H1 (cell line): ENCODE measurements around the gene DEFB129. TPM values are rescaled to one million over a fixed set of nuclear protein-coding genes. Genes with fewer than 3 reads are reported as not detected.

Experiments used
- CTCF ChIA-PET: fragments of 300-600 bp; sonication (Branson Sonifier 250); formaldehyde crosslinking; loops from one replicate; lab custom pipeline; 2021; ENCODE audit not compliant: partially characterized antibody; lab: Charles Lee
- POLR2A ChIA-PET: fragments of 300-600 bp; sonication (Branson Sonifier 250); formaldehyde crosslinking; loops from one replicate; lab custom pipeline; 2021; ENCODE audit warnings: inconsistent platforms; ENCODE audit not compliant: partially characterized antibody; lab: Charles Lee
- DNase-seq, 2 experiments: peaks; one replicate each; pipeline versions ENCODE4 v3.0.0 to v3.0.0-alpha.2; 2010 to 2022; ENCODE audit warnings: low spot score in 2 of 2, low read depth in 1 of 2, mixed read lengths in 1 of 2
- FAIRE-seq: peaks from 2 replicates; lab custom pipeline; 2011; peaks lifted over from hg19 to GRCh38; lab: Jason Lieb, UNC
- H2AFZ ChIP-seq: 2 replicates; pipeline ENCODE4 v1.8.1; 2012; ENCODE audit warnings: low read length, inconsistent platforms
- H2AK5ac ChIP-seq: 2 replicates; pipeline ENCODE4 v1.6.1; 2013; ENCODE audit warnings: low read depth, low read length
- H2BK120ac ChIP-seq: replicated peaks from 2 replicates; pipeline ENCODE3; 2013; ENCODE audit warnings: low read depth, low read length, inconsistent platforms
- H2BK12ac ChIP-seq: 2 replicates; pipeline ENCODE4 v1.6.1; 2013; ENCODE audit warnings: low read depth, low read length
- H2BK15ac ChIP-seq: 2 replicates; pipeline ENCODE4 v1.6.1; 2013; ENCODE audit warnings: low read length
- H2BK20ac ChIP-seq: 2 replicates; pipeline ENCODE4 v1.6.1; 2013; ENCODE audit warnings: low read length
- H2BK5ac ChIP-seq: 2 replicates; pipeline ENCODE4 v1.6.1; 2013; ENCODE audit warnings: low read depth, low read length
- H3K14ac ChIP-seq: 2 replicates; pipeline ENCODE4 v1.6.1; 2013; ENCODE audit warnings: inconsistent platforms; ENCODE audit not compliant: insufficient read length
- H3K18ac ChIP-seq: 2 replicates; pipeline ENCODE4 v1.6.1; 2013; ENCODE audit warnings: low read length; ENCODE audit errors: extremely low read depth
- H3K23ac ChIP-seq: 2 replicates; pipeline ENCODE4 v1.6.1; 2013; ENCODE audit warnings: inconsistent platforms; ENCODE audit not compliant: insufficient read length
- H3K23me2 ChIP-seq: 2 replicates; pipeline ENCODE4 v1.6.1; 2013; ENCODE audit warnings: low read depth, low read length
- H3K27ac ChIP-seq: 2 replicates; pipeline ENCODE4 v1.6.1; 2011; ENCODE audit warnings: low read depth, low read length, inconsistent platforms
- H3K27me3 ChIP-seq, 4 experiments: replicated peaks in 1 of 4; 1 replicate in 1 of 4; 2 replicates in 3 of 4; pipeline versions ENCODE4 v1.6.1 to v1.8.1; 2011 to 2013; ENCODE audit warnings: low read length in 3 of 4, mild to moderate bottlenecking in 3 of 4, inconsistent platforms in 2 of 4, mixed read lengths in 2 of 4, moderate library complexity in 1 of 4; ENCODE audit not compliant: control insufficient read depth in 3 of 4, insufficient read depth in 3 of 4; ENCODE audit errors: extremely low read depth in 1 of 4
- H3K36me3 ChIP-seq, 4 experiments: 2 replicates each; pipeline versions ENCODE4 v1.6.1 to v1.8.1; 2011 to 2013; ENCODE audit warnings: mild to moderate bottlenecking in 4 of 4, low read length in 3 of 4, moderate library complexity in 2 of 4, control low read depth in 1 of 4, inconsistent platforms in 1 of 4; ENCODE audit not compliant: insufficient read depth in 4 of 4, control insufficient read depth in 2 of 4
- H3K4ac ChIP-seq: replicated peaks from 2 replicates; pipeline ENCODE3; 2013; ENCODE audit warnings: low read length, low read depth, mixed read lengths, inconsistent platforms; ENCODE audit not compliant: insufficient read length
- H3K4me1 ChIP-seq, 4 experiments: replicated peaks in 1 of 4; 1 replicate in 1 of 4; 2 replicates in 3 of 4; pipeline versions ENCODE4 v1.6.1 to v1.8.1; 2011 to 2013; ENCODE audit warnings: low read length in 3 of 4, inconsistent platforms in 2 of 4, mixed read lengths in 1 of 4; ENCODE audit not compliant: insufficient read depth in 4 of 4, control insufficient read depth in 3 of 4
- H3K4me2 ChIP-seq, 2 experiments: 2 replicates each; pipeline versions ENCODE4 v1.6.1 to v1.8.1; 2011 to 2013; ENCODE audit warnings: low read depth in 2 of 2, low read length in 2 of 2, control low read depth in 1 of 2, inconsistent platforms in 1 of 2, mild to moderate bottlenecking in 1 of 2; ENCODE audit not compliant: insufficient read depth in 1 of 2
- H3K4me3 ChIP-seq, 4 experiments: fragments of 200-600, 300-600 bp in 1 of 4; sonication (generic), shearing (Covaris generic), sonication (Bioruptor Twin) in 1 of 4; 2 replicates each; pipeline versions ENCODE4 v1.5.1 to v1.8.1; 2011 to 2016; ENCODE audit warnings: low read length in 4 of 4, low read depth in 3 of 4, control low read depth in 2 of 4, inconsistent platforms in 2 of 4, mild to moderate bottlenecking in 2 of 4, mixed read lengths in 1 of 4, moderate library complexity in 1 of 4; ENCODE audit not compliant: insufficient read depth in 2 of 4; ENCODE audit errors: extremely low read depth in 1 of 4
- H3K56ac ChIP-seq: replicated peaks from 2 replicates; pipeline ENCODE3; 2013; ENCODE audit warnings: low read depth, mild to moderate bottlenecking, mixed read lengths, low read length, inconsistent platforms; ENCODE audit not compliant: insufficient read length
- H3K79me1 ChIP-seq: 2 replicates; pipeline ENCODE4 v1.6.1; 2013; ENCODE audit warnings: low read depth, low read length, control low read depth
- H3K79me2 ChIP-seq, 2 experiments: 2 replicates each; pipeline versions ENCODE4 v1.6.1 to v1.8.1; 2012 to 2013; ENCODE audit warnings: low read length in 2 of 2, mild to moderate bottlenecking in 2 of 2, inconsistent platforms in 1 of 2; ENCODE audit not compliant: insufficient read depth in 2 of 2, control insufficient read depth in 1 of 2
- H3K9ac ChIP-seq, 4 experiments: replicated peaks in 1 of 4; 1 replicate in 1 of 4; 2 replicates in 3 of 4; pipeline versions ENCODE4 v1.6.1 to v1.8.1; 2011 to 2013; ENCODE audit warnings: low read depth in 3 of 4, low read length in 3 of 4, control low read depth in 2 of 4, mild to moderate bottlenecking in 2 of 4, moderate library complexity in 2 of 4, inconsistent platforms in 1 of 4; ENCODE audit errors: extremely low read depth in 1 of 4
- H3K9me3 ChIP-seq, 2 experiments: 2 replicates each; pipeline versions ENCODE4 v1.6.1 to v1.8.1; 2012 to 2013; ENCODE audit warnings: mild to moderate bottlenecking in 2 of 2, moderate library complexity in 2 of 2, control low read depth in 1 of 2, inconsistent platforms in 1 of 2, low read depth in 1 of 2, low read length in 1 of 2, mixed read lengths in 1 of 2; ENCODE audit not compliant: insufficient read depth in 2 of 2
- H4K20me1 ChIP-seq, 2 experiments: replicated peaks in 1 of 2; 2 replicates each; pipeline versions ENCODE3 to v1.8.1; 2011 to 2013; ENCODE audit warnings: inconsistent platforms in 2 of 2, low read length in 2 of 2, mild to moderate bottlenecking in 1 of 2; ENCODE audit not compliant: insufficient read depth in 2 of 2, control insufficient read depth in 1 of 2
- H4K5ac ChIP-seq: 2 replicates; pipeline ENCODE4 v1.6.1; 2013; ENCODE audit warnings: low read length, low read depth, mixed read lengths, inconsistent platforms; ENCODE audit not compliant: insufficient read length
- H4K8ac ChIP-seq: 2 replicates; pipeline ENCODE4 v1.8.0; 2013; ENCODE audit warnings: mild to moderate bottlenecking, moderate library complexity, low read length, inconsistent platforms; ENCODE audit not compliant: insufficient read depth; ENCODE audit errors: extremely low read depth
- H4K91ac ChIP-seq: replicated peaks from 2 replicates; pipeline ENCODE3; 2013; ENCODE audit warnings: low read length, mixed read lengths, inconsistent platforms; ENCODE audit not compliant: insufficient read length
- PHF8 ChIP-seq: fragments of 200-600 bp; sonication (generic); conservative IDR thresholded peaks from 2 replicates; pipeline ENCODE4 v1.7.1; 2012; ENCODE audit warnings: low read depth, mild to moderate bottlenecking, inconsistent platforms, low read length, moderate library complexity
- RNF2 ChIP-seq: fragments of 200-900, 300-1000 bp; sonication (generic); IDR thresholded peaks from 2 replicates; pipeline ENCODE4 v1.7.1; 2016; ENCODE audit warnings: borderline replicate concordance, low read depth, mild to moderate bottlenecking, antibody characterized with exemption, low read length; ENCODE audit not compliant: poor library complexity, severe bottlenecking; ENCODE audit errors: missing control alignments
- polyA plus RNA-seq, 7 experiments: library from polyadenylated mRNA; depleted of rRNA in 3 of 7; stranded (reverse) in 5 of 7; unstranded in 2 of 7; fragments of >200 nt in 5 of 7; fragments of 200-250 nt in 2 of 7; gene quantifications; 1 replicate in 5 of 7; 2 replicates in 1 of 7; 4 replicates in 1 of 7; pipeline versions ENCODE4 v1.2.1 to v1.2.3, GENCODE V29; 2011 to 2013; ENCODE audit warnings: missing spikeins in 2 of 7, mixed read lengths in 2 of 7
- total RNA-seq: library from RNA; stranded (reverse); fragmentation: NEBNext Ultra II Directional; extraction: Animal tissue kit (Norgen Biotek cat#: 25700); gene quantifications from 2 replicates; pipeline ENCODE4 v1.2.1, GENCODE V29; 2021

DEFB129 gene
- total and polyA plus RNA-seq, 2 of the 8 experiments (the other 6 are each of a cell fraction or from before 2014, with no cell fraction given): not detected

DNA sequence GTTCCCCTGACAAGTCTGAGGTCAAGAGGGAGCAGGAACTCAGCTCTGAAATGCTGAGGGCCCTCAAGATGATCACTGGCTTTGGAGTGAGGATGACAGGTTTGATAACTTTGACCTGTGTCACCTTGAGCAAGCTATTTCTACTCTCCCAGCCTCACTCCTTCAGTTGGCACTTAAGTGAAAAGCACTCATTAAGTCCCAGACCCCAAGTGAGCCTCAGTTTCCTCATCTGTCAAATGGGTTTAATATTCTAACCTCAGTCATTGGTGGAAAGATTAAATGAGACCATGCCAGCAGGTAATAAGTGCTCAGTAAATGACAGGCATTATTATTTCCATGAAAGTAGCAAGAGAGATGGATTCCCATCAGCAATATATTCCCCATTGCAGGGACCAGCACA lies 44.5 kb downstream of the DEFB129 start:
- no peak overlapping the region for H4K91ac ChIP-seq
- no peak overlapping the region for H3K27ac ChIP-seq
- H3K4ac ChIP-seq: no peak overlapping the region
- FAIRE-seq: no peak
- H3K27me3 ChIP-seq: peaks cover 0 to 3% (median 0%) of the 10 kb centered on the region in 4 experiments; a peak in 2 of 7 replicates
- H2BK120ac ChIP-seq: no peak overlapping the region
- no peak overlapping the region for H2AFZ ChIP-seq
- H3K23ac ChIP-seq: no peak overlapping the region
- ChIA-PET POLR2A (no interaction called here), CTCF (interaction anchor here (0.7 kb wide), 1 partner anchor 601 kb away, joined by 3 read pairs; no protein-coding TSS in a partner anchor)
- no peak overlapping the region for H2BK15ac ChIP-seq
- no peaks in the 10 kb centered on the region for H3K79me2 ChIP-seq
- 0 out of 7 replicates have a peak, but pooled peaks cover 0 to 2% (median 0%) of the 10 kb centered on the region in 4 experiments for H3K4me1 ChIP-seq
- no peak overlapping the region for H4K8ac ChIP-seq
- no peak overlapping the region for H2BK12ac ChIP-seq
- H4K5ac ChIP-seq: no peak overlapping the region
- no peak for DNase-seq
- H3K9ac ChIP-seq: no peak overlapping the region
- peaks cover 7 to 10% (median 8%) of the 10 kb centered on the region in 4 experiments; a peak in 6 of 8 replicates for H3K36me3 ChIP-seq
- H3K9me3 ChIP-seq: no peaks in the 10 kb centered on the region
- TF ChIP-seq RNF2 (no peak), PHF8 (no peak)
- H3K79me1 ChIP-seq: no peaks in the 10 kb centered on the region
- H2BK5ac ChIP-seq: no peak overlapping the region
- no peak overlapping the region for H2BK20ac ChIP-seq
- no peak overlapping the region for H3K18ac ChIP-seq
- peaks cover 0 to 4% of the 10 kb centered on the region in 2 experiments for H4K20me1 ChIP-seq
- no peak overlapping the region for H3K56ac ChIP-seq
- no peak overlapping the region for H3K14ac ChIP-seq
- H3K23me2 ChIP-seq: no peaks in the 10 kb centered on the region; the same call in 1 of the 2 replicates
- H3K4me2 ChIP-seq: no peak overlapping the region
- H2AK5ac ChIP-seq: no peak overlapping the region
- H3K4me3 ChIP-seq: no peak overlapping the region
